Measurements from ENCODE around the gene CMBL.

DNA sequence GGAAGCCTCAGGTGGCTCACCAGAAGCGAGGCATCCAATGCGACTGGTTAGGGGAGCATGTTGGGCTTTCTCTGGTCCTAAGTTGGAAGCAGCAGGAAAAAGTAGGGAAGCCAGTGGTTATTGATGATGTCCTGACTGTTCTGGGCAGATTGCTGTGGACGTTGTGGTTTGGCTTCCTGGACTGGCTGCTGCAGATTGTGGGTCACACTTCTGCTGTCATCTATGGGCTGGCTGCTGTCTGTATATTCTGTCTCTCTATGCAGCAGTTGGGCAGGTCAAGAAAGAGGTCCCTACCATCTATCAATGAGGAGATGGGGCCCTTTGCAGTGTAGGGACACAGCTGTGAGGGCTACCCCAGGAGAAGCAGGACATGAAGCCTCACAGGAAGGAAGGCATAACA is 32.3 kb upstream of the CMBL start:
- TF ChIP-seq, protein P1, sequence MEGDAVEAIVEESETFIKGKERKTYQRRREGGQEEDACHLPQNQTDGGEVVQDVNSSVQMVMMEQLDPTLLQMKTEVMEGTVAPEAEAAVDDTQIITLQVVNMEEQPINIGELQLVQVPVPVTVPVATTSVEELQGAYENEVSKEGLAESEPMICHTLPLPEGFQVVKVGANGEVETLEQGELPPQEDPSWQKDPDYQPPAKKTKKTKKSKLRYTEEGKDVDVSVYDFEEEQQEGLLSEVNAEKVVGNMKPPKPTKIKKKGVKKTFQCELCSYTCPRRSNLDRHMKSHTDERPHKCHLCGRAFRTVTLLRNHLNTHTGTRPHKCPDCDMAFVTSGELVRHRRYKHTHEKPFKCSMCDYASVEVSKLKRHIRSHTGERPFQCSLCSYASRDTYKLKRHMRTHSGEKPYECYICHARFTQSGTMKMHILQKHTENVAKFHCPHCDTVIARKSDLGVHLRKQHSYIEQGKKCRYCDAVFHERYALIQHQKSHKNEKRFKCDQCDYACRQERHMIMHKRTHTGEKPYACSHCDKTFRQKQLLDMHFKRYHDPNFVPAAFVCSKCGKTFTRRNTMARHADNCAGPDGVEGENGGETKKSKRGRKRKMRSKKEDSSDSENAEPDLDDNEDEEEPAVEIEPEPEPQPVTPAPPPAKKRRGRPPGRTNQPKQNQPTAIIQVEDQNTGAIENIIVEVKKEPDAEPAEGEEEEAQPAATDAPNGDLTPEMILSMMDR (IDR thresholded peaks at IDR 0.05), result no peak
- no peak for TF ChIP-seq POLR2A (IDR thresholded peaks at IDR 0.05)
